OCI-LY7 (cell line): ENCODE data around the gene MRPL42. TPM values are rescaled to one million over a fixed set of nuclear protein-coding genes. Genes with fewer than 3 reads are reported as not detected.

Experiments used
- BruUV-seq: library from RNA; stranded (reverse); fragments of 400-500 nt; replicated peaks from 2 replicates; lab custom pipeline; 2021; lab: Mats Ljungman, UMichigan
- CTCF ChIA-PET: fragments of 300-600 bp; sonication (Branson Sonifier 250); formaldehyde crosslinking; loops from one replicate; lab custom pipeline; 2022; ENCODE audit warnings: antibody characterized with exemption; ENCODE audit not compliant: unreplicated experiment; lab: Charles Lee
- POLR2A ChIA-PET: fragments of 300-600 bp; sonication (Branson Sonifier 250); formaldehyde crosslinking; loops from one replicate; lab custom pipeline; 2022; ENCODE audit warnings: antibody characterized with exemption; lab: Charles Lee
- DNase-seq: peaks from one replicate; pipeline ENCODE4 v3.0.0-alpha.2; 2015; ENCODE audit warnings: low spot score
- H2AFZ ChIP-seq: fragments of 200-600 bp; sonication (generic), shearing (Covaris generic); 2 replicates; pipeline ENCODE4 v1.6.1; 2014; ENCODE audit warnings: mild to moderate bottlenecking, antibody characterized with exemption, low read length, moderate library complexity
- H3K27ac ChIP-seq: fragments of 200-600 bp; sonication (generic); 2 replicates; pipeline ENCODE4 v1.5.1; 2014; ENCODE audit warnings: mixed run types, low read depth, mild to moderate bottlenecking, moderate library complexity, low read length, inconsistent platforms; ENCODE audit not compliant: poor library complexity, severe bottlenecking
- H3K36me3 ChIP-seq: fragments of 200-600 bp; sonication (generic); 2 replicates; pipeline ENCODE4 v1.6.1; 2014; ENCODE audit warnings: mild to moderate bottlenecking, antibody characterized with exemption, low read length, moderate library complexity, mixed read lengths; ENCODE audit not compliant: insufficient read depth
- H3K4me1 ChIP-seq: fragments of 200-600 bp; sonication (generic); 2 replicates; pipeline ENCODE4 v1.5.1; 2014; ENCODE audit warnings: mild to moderate bottlenecking, low read length; ENCODE audit not compliant: insufficient read depth, poor library complexity, severe bottlenecking
- H3K4me2 ChIP-seq: fragments of 200-600 bp; sonication (generic); 2 replicates; pipeline ENCODE4 v1.6.1; 2014; ENCODE audit warnings: mild to moderate bottlenecking, low read length
- H3K4me3 ChIP-seq: fragments of 200-600 bp; sonication (generic); 2 replicates; pipeline ENCODE4 v1.5.1; 2014; ENCODE audit warnings: mild to moderate bottlenecking, low read depth, low read length; ENCODE audit not compliant: poor library complexity, severe bottlenecking
- H3K79me2 ChIP-seq: fragments of 200-600 bp; sonication (generic); 2 replicates; pipeline ENCODE4 v1.6.1; 2016; ENCODE audit warnings: low read depth, mild to moderate bottlenecking, low read length, moderate library complexity, mixed read lengths; ENCODE audit not compliant: insufficient read depth
- H3K9me2 ChIP-seq: fragments of 200-600 bp; sonication (generic); 2 replicates; pipeline ENCODE4 v1.6.1; 2016; ENCODE audit warnings: mild to moderate bottlenecking, low read length, mixed read lengths; ENCODE audit not compliant: insufficient read depth
- H3K9me3 ChIP-seq: fragments of 200-600 bp; sonication (generic); 2 replicates; pipeline ENCODE4 v1.6.1; 2014; ENCODE audit warnings: mild to moderate bottlenecking, mixed run types, low read length, mixed read lengths
- H4K20me1 ChIP-seq: fragments of 200-600 bp; sonication (generic); 2 replicates; pipeline ENCODE4 v1.6.1; 2014; ENCODE audit warnings: mild to moderate bottlenecking, antibody characterized with exemption, low read length, moderate library complexity, mixed read lengths; ENCODE audit not compliant: insufficient read depth
- EZH2phosphoT487 ChIP-seq: fragments of 200-600 bp; sonication (generic); IDR thresholded peaks from 2 replicates; pipeline ENCODE4 v1.6.1; 2018; ENCODE audit warnings: low read depth, borderline replicate concordance, mild to moderate bottlenecking, mixed run types, antibody characterized with exemption, low read length, moderate library complexity, mixed read lengths
- intact Hi-C: fragments of 100-400 bp; cut with micrococcal nuclease; formaldehyde crosslinking; loops from one replicate; pipeline ENCODE4 v1.10.0; 2022; ENCODE audit not compliant: unreplicated experiment
- total RNA-seq, 2 experiments: library from RNA; depleted of rRNA in 1 of 2; stranded (reverse); fragments of >200 nt in 1 of 2; shearing (Covaris generic) in 1 of 2; gene quantifications; 2 replicates each; pipeline ENCODE4 v1.2.3, GENCODE V29; 2014 to 2022
- TF ChIP-seq, protein P1 (sequence below): fragments of 200-600 bp; sonication (generic); conservative IDR thresholded peaks from 2 replicates; pipeline ENCODE4 v1.5.1; 2014; ENCODE audit warnings: mild to moderate bottlenecking, antibody characterized with exemption, low read length, moderate library complexity, mixed read lengths

The MRPL42 gene
- total RNA-seq, 2 experiments from 2014 or later, result 51.3 to 61.6 TPM

GRCh38 chr12:93434256-93434865 lies 33.0 kb upstream of the MRPL42 start:
- Histone ChIP-seq H3K9me2 (no peaks in the 10 kb centered on the region), H3K9me3 (peaks cover 14% of the 10 kb centered on the region; the same call in 1 of the 2 replicates), H3K4me2 (peak overlapping the region; percentile 97), H3K36me3 (peaks cover 41% of the 10 kb centered on the region), H4K20me1 (peaks cover 59% of the 10 kb centered on the region), H3K4me1 (peaks cover 84% of the 10 kb centered on the region), H3K27ac (peak overlapping the region; percentile 93), H2AFZ (no peak overlapping the region), H3K79me2 (peaks cover 100% of the 10 kb centered on the region), H3K4me3 (peak overlapping the region; percentile 50)
- ChIA-PET CTCF (no interaction called here), POLR2A (interaction anchor here (0.6 to 1.6 kb wide), 6 partner anchors 8 to 33 kb away, joined by 3 to 8 read pairs (median 4); partner anchors contain the start of gene MRPL42)
- TF ChIP-seq, protein P1, sequence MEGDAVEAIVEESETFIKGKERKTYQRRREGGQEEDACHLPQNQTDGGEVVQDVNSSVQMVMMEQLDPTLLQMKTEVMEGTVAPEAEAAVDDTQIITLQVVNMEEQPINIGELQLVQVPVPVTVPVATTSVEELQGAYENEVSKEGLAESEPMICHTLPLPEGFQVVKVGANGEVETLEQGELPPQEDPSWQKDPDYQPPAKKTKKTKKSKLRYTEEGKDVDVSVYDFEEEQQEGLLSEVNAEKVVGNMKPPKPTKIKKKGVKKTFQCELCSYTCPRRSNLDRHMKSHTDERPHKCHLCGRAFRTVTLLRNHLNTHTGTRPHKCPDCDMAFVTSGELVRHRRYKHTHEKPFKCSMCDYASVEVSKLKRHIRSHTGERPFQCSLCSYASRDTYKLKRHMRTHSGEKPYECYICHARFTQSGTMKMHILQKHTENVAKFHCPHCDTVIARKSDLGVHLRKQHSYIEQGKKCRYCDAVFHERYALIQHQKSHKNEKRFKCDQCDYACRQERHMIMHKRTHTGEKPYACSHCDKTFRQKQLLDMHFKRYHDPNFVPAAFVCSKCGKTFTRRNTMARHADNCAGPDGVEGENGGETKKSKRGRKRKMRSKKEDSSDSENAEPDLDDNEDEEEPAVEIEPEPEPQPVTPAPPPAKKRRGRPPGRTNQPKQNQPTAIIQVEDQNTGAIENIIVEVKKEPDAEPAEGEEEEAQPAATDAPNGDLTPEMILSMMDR, result no peak
- no peak for TF ChIP-seq EZH2phosphoT487
- no TSS peak for BruUV-seq
- intact Hi-C loops, result no loop called here
- DNase-seq, result no peak

GRCh38 chr12:93438266-93439050 lies 28.9 kb upstream of the MRPL42 start:
- intact Hi-C loops, result no loop called here
- H4K20me1 ChIP-seq, result peaks cover 53% of the 10 kb centered on the region

More at GRCh38 chr12:93438266-93439050, 28.9 kb upstream of the MRPL42 start:
- H3K4me2 ChIP-seq, result peak overlapping the region; percentile 97
- peak overlapping the region; percentile 93 for H3K27ac ChIP-seq
- TF ChIP-seq, protein P1, result no peak
- no peak for TF ChIP-seq EZH2phosphoT487
- no peaks in the 10 kb centered on the region for H3K9me2 ChIP-seq
- peaks cover 14% of the 10 kb centered on the region for H3K36me3 ChIP-seq
- ChIA-PET POLR2A (interaction anchor here (0.5 to 3.4 kb wide), 14 partner anchors 9 to 1076 kb away, joined by 3 to 38 read pairs (median 4); no protein-coding TSS in a partner anchor), CTCF (interaction anchor here (0.7 kb wide), 1 partner anchor 19 kb away, joined by 5 read pairs; no protein-coding TSS in a partner anchor)
- DNase-seq, result no peak
- peaks cover 97% of the 10 kb centered on the region for H3K79me2 ChIP-seq
- H3K9me3 ChIP-seq, result peaks cover 4% of the 10 kb centered on the region; the same call in 1 of the 2 replicates
- peaks cover 74% of the 10 kb centered on the region for H3K4me1 ChIP-seq
- H3K4me3 ChIP-seq, result peak overlapping the region; percentile 98
- BruUV-seq, result no TSS peak
- H2AFZ ChIP-seq, result no peak overlapping the region
